GM21447 (cell line): Measurements from ENCODE around the gene RAET1G.

Experiments
- ATAC-seq: cut with Tn5 transposase; IDR thresholded peaks from one replicate; pipeline ENCODE4 v1.9.1; 2021; ENCODE audit not compliant: unreplicated experiment

Gene RAET1G

GRCh38 chr6:149871182-149871581 is 51.7 kb downstream of the RAET1G start:
- ATAC-seq = no peak

GRCh38 chr6:149869275-149869892 is 53.5 kb downstream of the RAET1G start:
- ATAC-seq = no peak

GRCh38 chr6:149867876-149868640 is 54.9 kb downstream of the RAET1G start:
- ATAC-seq = no peak
